MG63 (cell line): ENCODE data around the gene SLA2. TPM values are rescaled to one million over a fixed set of nuclear protein-coding genes. Genes with fewer than 3 reads are reported as not detected.
"Not testable (repeated sequence)": the region's sequence is repeated elsewhere in the genome, so short reads cannot be mapped to it uniquely, and the experiment has no call there.

Experiments used
- DNase-seq: peaks from one replicate; pipeline ENCODE4 v3.0.0-alpha.2; 2020
- H3K27me3 ChIP-seq: fragments of 250-450 bp; sonication (Bioruptor Pico); 2 replicates; pipeline ENCODE4 v1.5.1; 2020; ENCODE audit warnings: mild to moderate bottlenecking, moderate library complexity
- H3K36me3 ChIP-seq: fragments of 250-450 bp; sonication (Bioruptor Pico); 2 replicates; pipeline ENCODE4 v1.5.1; 2020; ENCODE audit warnings: mild to moderate bottlenecking, moderate library complexity
- H3K4me3 ChIP-seq: fragments of 250-450 bp; sonication (Bioruptor Pico); 2 replicates; pipeline ENCODE4 v1.5.1; 2020; ENCODE audit warnings: mild to moderate bottlenecking, moderate library complexity
- H3K9me3 ChIP-seq: fragments of 250-450 bp; sonication (Bioruptor Pico); 2 replicates; pipeline ENCODE4 v1.5.1; 2020; ENCODE audit warnings: mild to moderate bottlenecking, moderate library complexity
- total RNA-seq: library from RNA; depleted of rRNA; stranded (reverse); fragments of >200 nt; shearing (Covaris generic); gene quantifications from 2 replicates; pipeline ENCODE4 v1.2.3, GENCODE V29; 2014; ENCODE audit warnings: low replicate concordance

The SLA2 gene
- total RNA-seq, 1 experiment from 2014 or later: not detected

- no peak overlapping the region for H3K4me3 ChIP-seq
- no peak for DNase-seq
- H3K9me3 ChIP-seq: no peaks in the 10 kb centered on the region
- no peaks in the 10 kb centered on the region for H3K27me3 ChIP-seq
- H3K36me3 ChIP-seq: peaks cover 4% of the 10 kb centered on the region; the same call in 1 of the 2 replicates
Measured at GRCh38 chr20:36655004-36655403, 9.0 kb upstream of the SLA2 start.

DNA sequence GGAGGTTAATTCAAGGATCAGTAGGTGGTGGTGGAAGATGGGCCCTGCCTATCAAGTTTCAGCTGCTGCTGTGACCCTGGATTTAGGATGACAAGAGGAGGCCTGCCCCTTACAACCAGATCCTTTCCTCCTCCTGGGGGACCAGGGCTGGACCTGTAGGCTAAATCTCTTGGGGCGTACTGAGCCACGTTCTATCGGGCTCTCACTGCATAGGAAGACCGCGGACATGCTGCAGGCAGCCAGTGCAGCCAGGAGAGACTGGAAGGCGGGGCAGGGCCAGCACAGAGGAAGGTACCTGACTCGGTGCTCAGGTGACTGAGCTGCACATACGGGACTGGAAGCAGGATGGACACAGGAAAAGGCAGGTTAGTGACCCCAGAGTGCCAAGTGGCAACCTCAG lies 8.5 kb upstream of the SLA2 start:
- H3K36me3 ChIP-seq: peaks cover 4% of the 10 kb centered on the region; the same call in 1 of the 2 replicates
- no peaks in the 10 kb centered on the region for H3K27me3 ChIP-seq
- H3K4me3 ChIP-seq: no peak overlapping the region
- H3K9me3 ChIP-seq: no peaks in the 10 kb centered on the region
- DNase-seq: no peak

- DNase-seq: no peak
Measured at GRCh38 chr20:36653456-36653855, 7.5 kb upstream of the SLA2 start.

DNA sequence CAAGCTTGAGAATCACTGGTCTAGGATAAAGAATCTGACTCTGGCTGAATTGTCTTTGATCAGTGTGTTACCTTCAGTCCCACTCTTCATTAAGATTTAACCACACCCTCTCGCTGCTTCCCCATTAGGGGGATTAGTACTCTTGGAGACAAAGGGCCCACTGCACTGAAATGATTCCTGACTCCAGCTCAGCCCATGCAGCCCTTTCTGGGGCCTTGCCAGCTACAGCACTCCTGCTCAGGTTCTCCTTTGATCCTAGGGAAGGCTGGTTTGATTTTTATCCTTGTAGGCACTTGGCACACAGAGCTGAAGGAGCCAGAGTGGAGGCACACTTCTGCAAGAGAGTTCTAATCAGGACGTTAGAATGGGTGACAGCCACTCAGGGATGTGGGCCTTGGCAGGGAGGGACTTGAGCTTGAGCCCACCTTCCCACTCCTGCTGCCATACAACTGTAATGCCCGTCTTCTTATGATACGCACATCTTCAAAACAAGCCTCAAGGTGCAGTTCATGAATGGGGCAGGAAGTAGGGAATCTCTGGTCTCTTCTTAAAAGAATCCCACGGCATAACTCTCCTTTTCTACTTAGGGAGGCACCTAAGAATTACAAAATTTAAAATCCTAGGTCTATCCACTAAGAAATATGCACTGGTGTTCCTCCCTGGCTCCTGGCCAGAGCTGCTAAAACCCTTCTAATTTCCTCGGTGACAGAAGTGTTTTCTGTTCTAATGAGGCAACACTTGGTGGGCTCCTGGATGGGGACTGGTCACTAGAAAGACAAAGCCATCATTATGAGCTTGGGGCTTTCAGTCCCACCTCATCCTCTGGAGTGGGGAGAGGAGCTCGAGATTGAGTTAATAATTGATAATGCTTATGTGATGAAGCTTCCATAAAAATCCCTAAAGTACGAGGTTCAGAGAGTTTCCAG lies 1.5 kb upstream of the SLA2 start:
- Histone ChIP-seq H3K4me3 (no peak overlapping the region), H3K27me3 (no peaks in the 10 kb centered on the region), H3K9me3 (no peaks in the 10 kb centered on the region), H3K36me3 (no peaks in the 10 kb centered on the region; the same call in 1 of the 2 replicates)
- no peak for DNase-seq

More at GRCh38 chr20:36653456-36653855, 7.5 kb upstream of the SLA2 start:
- H3K4me3 ChIP-seq: no peak overlapping the region
- H3K27me3 ChIP-seq: no peaks in the 10 kb centered on the region
- H3K36me3 ChIP-seq: peaks cover 4% of the 10 kb centered on the region; the same call in 1 of the 2 replicates
- no peaks in the 10 kb centered on the region for H3K9me3 ChIP-seq

DNA sequence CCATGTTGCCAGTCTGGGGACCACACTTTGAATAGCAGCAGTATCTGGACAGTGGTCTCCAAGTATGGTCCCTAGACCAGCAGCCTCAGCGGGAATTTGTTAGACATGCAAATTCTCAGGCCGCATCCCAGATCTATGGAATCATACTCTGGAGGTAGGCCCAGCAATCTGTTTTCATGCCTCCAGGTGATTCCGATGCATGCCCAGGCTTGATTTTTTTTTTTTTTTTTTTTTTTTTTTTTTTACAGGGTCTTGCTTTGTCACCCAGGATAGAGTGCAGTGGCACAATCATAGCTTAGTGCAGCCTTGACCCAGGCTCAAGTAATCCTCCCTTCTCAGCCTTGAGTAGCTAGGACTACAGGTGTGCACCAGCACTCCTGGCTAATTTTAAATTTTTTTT lies 682 bp upstream of the SLA2 start:
- no peak for DNase-seq
- Histone ChIP-seq H3K36me3 (no peaks in the 10 kb centered on the region), H3K4me3 (no peak overlapping the region), H3K27me3 (no peaks in the 10 kb centered on the region), H3K9me3 (no peaks in the 10 kb centered on the region)

DNA sequence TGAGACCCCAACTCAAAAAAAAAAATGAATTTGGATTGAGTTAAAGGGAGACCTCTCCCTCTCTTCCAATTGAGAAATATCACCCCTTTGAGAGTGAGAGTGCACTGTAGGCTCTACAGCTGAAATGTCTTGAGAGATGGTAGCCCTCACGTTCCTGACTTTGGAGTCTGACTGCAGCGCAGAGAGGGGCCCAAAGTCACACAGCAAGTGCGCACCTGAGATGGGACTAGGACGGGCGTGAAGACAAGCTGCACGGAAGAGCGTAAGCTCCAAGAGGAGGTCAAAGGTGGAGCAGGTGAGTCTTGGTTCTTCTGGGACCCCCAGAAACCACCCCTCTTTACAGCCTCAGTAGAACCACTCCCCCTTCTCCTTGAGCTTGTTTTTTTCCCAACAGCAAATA lies 643 bp downstream of the SLA2 start:
- Histone ChIP-seq H3K9me3 (no peaks in the 10 kb centered on the region), H3K4me3 (no peak overlapping the region), H3K27me3 (no peaks in the 10 kb centered on the region), H3K36me3 (no peaks in the 10 kb centered on the region)
- no peak for DNase-seq

GRCh38 chr20:36644706-36645095 lies 1.3 kb downstream of the SLA2 start:
- Histone ChIP-seq H3K4me3 (no peak overlapping the region), H3K36me3 (no peaks in the 10 kb centered on the region), H3K27me3 (no peaks in the 10 kb centered on the region), H3K9me3 (no peaks in the 10 kb centered on the region)
- DNase-seq: no peak

- no peak overlapping the region for H3K4me3 ChIP-seq
- no peaks in the 10 kb centered on the region for H3K27me3 ChIP-seq
- no peaks in the 10 kb centered on the region for H3K36me3 ChIP-seq
- no peaks in the 10 kb centered on the region for H3K9me3 ChIP-seq
- DNase-seq: no peak
Measured at GRCh38 chr20:36644032-36644705, 1.8 kb downstream of the SLA2 start.

GRCh38 chr20:36642136-36642535 lies 3.9 kb downstream of the SLA2 start:
- H3K36me3 ChIP-seq: no peaks in the 10 kb centered on the region
- no peak for DNase-seq
- no peak overlapping the region for H3K4me3 ChIP-seq
- no peaks in the 10 kb centered on the region for H3K27me3 ChIP-seq
- H3K9me3 ChIP-seq: no peaks in the 10 kb centered on the region

DNA sequence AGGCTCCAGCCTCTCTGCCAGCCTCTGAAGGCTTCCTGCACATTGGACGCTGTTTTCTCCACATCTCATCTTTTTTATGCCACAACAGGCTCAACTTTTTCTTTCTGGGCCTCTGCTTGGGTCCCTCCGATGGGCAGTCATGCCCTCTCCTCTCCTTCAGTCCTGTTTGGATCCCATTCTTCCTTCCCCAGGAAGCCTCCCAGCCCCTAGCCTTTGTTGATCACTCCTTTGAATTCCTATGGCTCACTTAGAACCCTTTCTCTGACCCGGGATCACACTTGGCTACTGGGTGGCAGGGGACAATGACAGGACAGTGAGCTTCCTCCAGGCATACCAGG lies 4.5 kb downstream of the SLA2 start:
- Histone ChIP-seq H3K27me3 (no peaks in the 10 kb centered on the region), H3K4me3 (no peak overlapping the region), H3K36me3 (no peaks in the 10 kb centered on the region), H3K9me3 (no peaks in the 10 kb centered on the region)
- DNase-seq: no peak

- H3K9me3 ChIP-seq, H3K27me3 ChIP-seq, H3K36me3 ChIP-seq, DNase-seq, H3K4me3 ChIP-seq: not testable (repeated sequence)
Measured at GRCh38 chr20:36638876-36639400, 7.1 kb downstream of the SLA2 start.

DNA sequence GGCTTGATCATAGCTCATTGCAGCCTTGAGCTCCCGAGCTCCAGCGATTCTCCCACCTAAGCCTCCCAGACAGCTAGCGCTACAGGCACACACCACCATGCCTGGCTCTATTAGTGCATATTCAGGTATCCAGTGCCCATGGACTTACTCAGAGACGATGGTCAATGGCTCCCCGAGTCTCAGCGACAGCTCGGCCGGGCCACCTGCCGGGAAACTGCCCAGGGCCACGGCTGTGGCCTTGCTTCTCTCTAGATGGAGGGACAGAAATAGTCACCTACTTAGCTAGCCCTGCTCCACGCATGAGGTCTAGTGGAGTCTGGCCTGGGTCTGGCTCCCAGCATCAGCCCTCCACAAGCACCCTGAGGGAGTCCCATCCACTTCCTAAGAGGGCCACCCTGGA lies 11.7 kb downstream of the SLA2 start:
- no peaks in the 10 kb centered on the region for H3K9me3 ChIP-seq
- no peaks in the 10 kb centered on the region for H3K36me3 ChIP-seq
- no peak overlapping the region for H3K4me3 ChIP-seq

DNA sequence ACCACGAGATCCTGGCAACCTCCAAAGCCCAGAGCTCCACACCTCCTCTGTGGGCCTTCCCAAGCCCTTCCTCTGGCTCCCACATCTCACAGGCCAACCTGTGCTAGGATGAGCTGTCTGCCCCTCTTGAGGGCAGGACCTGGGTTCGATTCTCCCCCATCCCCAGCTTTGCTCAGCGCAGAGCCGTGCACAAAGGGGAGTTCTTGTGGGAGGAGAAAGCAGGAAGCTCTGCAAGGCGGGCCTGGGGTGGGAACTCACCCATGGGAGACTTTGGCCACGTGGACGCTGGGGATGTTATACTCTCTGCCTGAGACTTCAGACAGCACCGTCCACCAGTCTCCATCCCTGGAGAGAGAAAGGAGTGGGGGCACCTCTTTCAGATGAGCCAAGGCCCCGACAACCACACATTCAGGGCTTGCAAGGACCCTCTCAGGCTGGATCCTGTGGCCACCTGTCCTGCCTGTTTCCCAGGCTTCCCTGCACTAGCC lies 12.7 kb downstream of the SLA2 start:
- Histone ChIP-seq H3K36me3 (no peaks in the 10 kb centered on the region), H3K4me3 (no peak overlapping the region), H3K9me3 (no peaks in the 10 kb centered on the region), H3K27me3 (no peaks in the 10 kb centered on the region)
- DNase-seq: no peak

More for the DNA sequence above, 11.7 kb downstream of the SLA2 start:
- DNase-seq: no peak
- no peaks in the 10 kb centered on the region for H3K27me3 ChIP-seq

GRCh38 chr20:36632487-36633284 lies 13.3 kb downstream of the SLA2 start:
- no peak overlapping the region for H3K4me3 ChIP-seq
- H3K9me3 ChIP-seq: no peaks in the 10 kb centered on the region
- H3K36me3 ChIP-seq: no peaks in the 10 kb centered on the region
- H3K27me3 ChIP-seq: no peaks in the 10 kb centered on the region
- DNase-seq: no peak

- H3K4me3 ChIP-seq: no peak overlapping the region
- no peak for DNase-seq
- no peaks in the 10 kb centered on the region for H3K27me3 ChIP-seq
Measured at GRCh38 chr20:36632147-36632486, 13.9 kb downstream of the SLA2 start.

DNA sequence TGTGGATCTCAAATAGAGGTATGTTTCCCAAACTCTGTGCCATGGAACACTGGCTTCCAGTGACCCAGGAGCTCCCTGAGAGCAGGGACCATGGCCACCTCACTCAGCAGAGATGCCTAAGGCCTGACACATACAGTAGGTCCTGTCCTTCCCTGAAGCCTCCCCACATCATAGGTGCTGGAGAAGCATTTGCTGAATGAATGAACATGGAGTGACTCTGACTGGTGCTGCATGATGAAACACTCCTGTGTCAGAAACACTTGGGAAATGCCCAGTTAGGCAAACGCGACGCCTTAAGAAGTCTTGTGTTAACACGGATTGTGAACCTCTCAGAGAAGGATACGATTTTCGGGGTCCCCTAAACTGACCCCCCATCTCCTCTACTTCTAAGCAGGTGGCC lies 14.3 kb downstream of the SLA2 start:
- no peak for DNase-seq
- Histone ChIP-seq H3K36me3 (no peaks in the 10 kb centered on the region), H3K9me3 (no peaks in the 10 kb centered on the region), H3K27me3 (no peaks in the 10 kb centered on the region), H3K4me3 (no peak overlapping the region)

More at GRCh38 chr20:36632147-36632486, 13.9 kb downstream of the SLA2 start:
- Histone ChIP-seq H3K36me3 (no peaks in the 10 kb centered on the region), H3K9me3 (no peaks in the 10 kb centered on the region)
